NCI-H2081 treated with DMSO at 0.1 percent for 48 hours (cell line): ENCODE measurements around the gene PCSK5.

Experiments
- DNase-seq: peaks from one replicate; lab custom pipeline; 2025; lab: John Stamatoyannopoulos, UW

Gene PCSK5

GRCh38 chr9:75921391-75922127 is 31.1 kb downstream of the PCSK5 start:
- no peak for DNase-seq

GRCh38 chr9:75926385-75926784 is 35.9 kb downstream of the PCSK5 start:
- DNase-seq = no peak

GRCh38 chr9:75927356-75927755 is 36.9 kb downstream of the PCSK5 start:
- no peak for DNase-seq

GRCh38 chr9:75930190-75930589 is 39.7 kb downstream of the PCSK5 start:
- no peak for DNase-seq

- DNase-seq = no peak
Observed at GRCh38 chr9:75930730-75931321, 40.4 kb downstream of the PCSK5 start.

GRCh38 chr9:75933982-75934381 is 43.5 kb downstream of the PCSK5 start:
- DNase-seq = no peak

GRCh38 chr9:75935591-75935990 is 45.1 kb downstream of the PCSK5 start:
- no peak for DNase-seq

- no peak for DNase-seq
Observed at GRCh38 chr9:75937521-75938258, 47.2 kb downstream of the PCSK5 start.

GRCh38 chr9:75938946-75939345 is 48.5 kb downstream of the PCSK5 start:
- no peak for DNase-seq

GRCh38 chr9:75939536-75940111 is 49.2 kb downstream of the PCSK5 start:
- DNase-seq = no peak

GRCh38 chr9:75941066-75941465 is 50.6 kb downstream of the PCSK5 start:
- no peak for DNase-seq

GRCh38 chr9:75941577-75942311 is 51.3 kb downstream of the PCSK5 start:
- DNase-seq = no peak

GRCh38 chr9:75946766-75947165 is 56.3 kb downstream of the PCSK5 start:
- DNase-seq = no peak

- no peak for DNase-seq
Observed at GRCh38 chr9:75947233-75947632, 56.8 kb downstream of the PCSK5 start.

GRCh38 chr9:75950998-75951397 is 60.5 kb downstream of the PCSK5 start:
- DNase-seq = no peak

GRCh38 chr9:75953218-75953617 is 62.7 kb downstream of the PCSK5 start:
- no peak for DNase-seq

GRCh38 chr9:75956161-75956560 is 65.7 kb downstream of the PCSK5 start:
- DNase-seq = no peak

GRCh38 chr9:75957116-75957515 is 66.6 kb downstream of the PCSK5 start:
- DNase-seq = no peak

- no peak for DNase-seq
Observed at GRCh38 chr9:75958226-75958625, 67.8 kb downstream of the PCSK5 start.

- DNase-seq = no peak
Observed at GRCh38 chr9:75960551-75960950, 70.1 kb downstream of the PCSK5 start.

GRCh38 chr9:75962013-75962661 is 71.7 kb downstream of the PCSK5 start:
- DNase-seq = no peak

GRCh38 chr9:75962662-75963036 is 72.2 kb downstream of the PCSK5 start:
- no peak for DNase-seq
